NCI-H1694 treated with DMSO at 0.1 percent for 48 hours (cell line): ENCODE measurements around the gene JPH3.
"Not testable (repeated sequence)": the region's sequence is repeated elsewhere in the genome, so short reads cannot be mapped to it uniquely, and the experiment has no call there.

ENCODE experiments used
- DNase-seq: peaks from one replicate; lab custom pipeline; 2025; lab: John Stamatoyannopoulos, UW

JPH3 gene

DNA sequence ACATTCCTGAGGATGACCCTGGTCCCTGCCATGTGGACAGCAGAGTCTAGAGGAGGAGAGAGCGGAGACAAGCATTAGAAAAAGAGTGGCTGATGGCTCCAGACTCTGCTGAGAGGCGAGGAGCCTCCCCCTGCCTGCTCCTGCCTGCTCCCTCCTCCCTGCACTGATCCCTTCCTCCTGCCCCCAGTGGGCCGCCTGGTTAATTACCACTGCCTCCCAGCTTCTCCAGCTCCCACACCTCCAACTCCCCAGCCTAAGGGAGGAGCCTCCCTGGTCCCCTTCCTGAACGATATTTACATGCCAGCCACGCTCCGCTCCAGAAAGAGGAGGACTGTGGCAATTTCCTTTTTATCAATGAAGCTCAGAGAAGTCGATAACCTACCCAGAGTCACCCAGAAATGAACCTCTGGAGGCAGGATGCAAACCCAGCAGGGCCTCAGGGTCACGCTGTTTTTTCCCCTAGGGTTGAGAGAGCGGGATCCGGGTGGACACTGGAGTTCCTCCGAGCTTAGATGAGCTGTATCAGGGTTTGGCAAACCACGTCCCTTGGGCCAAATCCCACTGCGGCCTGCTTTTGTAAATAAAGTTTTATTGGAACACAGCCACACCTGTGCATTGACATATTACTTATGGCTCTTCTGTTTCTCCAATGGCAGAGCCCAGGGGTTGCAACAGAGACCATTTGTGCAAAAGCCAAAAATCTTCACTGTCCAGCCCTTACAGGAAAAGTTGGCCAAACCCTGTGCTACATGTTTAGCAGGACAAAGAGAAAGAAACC lies 27.1 kb upstream of the JPH3 start:
- no peak for DNase-seq

DNA sequence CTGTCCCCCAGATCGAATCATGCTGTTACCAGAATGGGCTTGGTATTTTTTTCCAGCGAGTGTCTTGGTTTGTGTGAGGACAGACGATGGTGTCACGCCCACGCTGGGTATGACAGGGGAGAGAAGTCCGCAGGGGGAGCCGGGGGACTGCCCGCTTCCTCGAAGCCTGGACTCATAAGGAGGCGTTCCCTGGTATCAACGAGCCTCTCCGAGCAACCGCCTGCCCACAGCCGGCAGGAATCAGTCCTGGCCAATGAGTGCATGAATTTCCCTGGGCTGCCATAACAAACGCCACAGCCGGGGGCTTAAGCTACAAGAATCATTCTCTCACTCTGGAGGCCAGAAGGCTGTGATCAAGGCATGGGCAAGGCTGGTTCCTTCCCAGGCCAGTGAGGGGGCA lies 26.1 kb upstream of the JPH3 start:
- DNase-seq, result no peak

DNA sequence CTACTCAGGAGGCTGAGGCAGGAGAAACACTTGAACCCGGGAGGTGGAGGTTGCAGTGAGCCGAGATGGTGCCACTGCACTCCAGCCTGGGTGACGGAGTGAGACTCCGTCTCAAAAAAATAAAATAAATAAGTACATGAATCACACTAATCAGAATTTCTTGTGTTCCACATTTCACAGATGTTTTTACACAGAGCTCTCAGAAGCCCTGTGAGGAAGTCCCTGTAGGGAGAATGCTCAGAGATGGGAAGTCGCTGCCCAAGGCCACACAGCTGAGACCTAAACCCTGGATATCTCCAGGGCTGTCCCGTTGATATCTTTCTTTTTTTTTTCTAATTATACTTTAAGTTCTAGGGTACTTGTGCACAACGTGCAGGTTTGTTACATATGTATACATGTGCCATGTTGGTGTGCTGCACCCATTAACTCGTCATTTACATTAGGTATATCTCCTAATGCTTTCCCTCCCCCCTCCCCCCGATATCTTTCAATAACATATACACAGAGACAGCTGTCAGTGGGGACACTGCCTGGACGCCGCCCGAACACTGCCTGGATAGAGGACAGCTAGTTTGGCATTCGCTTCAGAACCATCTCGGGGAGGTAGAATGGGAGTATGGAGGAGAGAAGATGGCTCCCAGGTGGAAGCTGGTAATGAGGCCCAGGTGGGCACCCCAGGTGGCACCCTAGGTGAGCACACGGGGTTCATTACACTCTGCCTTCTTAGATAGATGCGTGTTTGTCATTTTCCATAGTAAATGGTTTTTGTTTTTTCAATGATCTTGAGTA lies 24.0 kb upstream of the JPH3 start:
- DNase-seq, result not testable (repeated sequence)

DNA sequence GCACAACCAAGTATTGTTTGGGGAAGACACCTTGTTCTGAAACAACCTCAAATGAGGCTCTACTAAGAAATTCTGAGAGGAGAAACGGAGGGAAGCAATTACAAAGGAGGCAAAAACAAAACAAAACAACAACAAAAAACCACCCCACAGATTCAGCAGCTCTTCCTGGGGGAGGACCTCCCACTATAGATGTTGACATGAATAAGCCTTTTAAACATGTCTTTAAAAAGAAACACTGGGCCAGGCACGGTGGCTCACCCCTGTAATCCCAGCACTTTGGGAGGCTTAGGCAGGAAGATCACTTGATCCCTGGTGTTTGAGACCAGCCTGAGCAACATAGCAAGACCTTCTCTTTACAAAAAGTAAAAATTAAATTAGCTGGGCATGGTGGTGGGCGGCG lies 22.6 kb upstream of the JPH3 start:
- no peak for DNase-seq

DNA sequence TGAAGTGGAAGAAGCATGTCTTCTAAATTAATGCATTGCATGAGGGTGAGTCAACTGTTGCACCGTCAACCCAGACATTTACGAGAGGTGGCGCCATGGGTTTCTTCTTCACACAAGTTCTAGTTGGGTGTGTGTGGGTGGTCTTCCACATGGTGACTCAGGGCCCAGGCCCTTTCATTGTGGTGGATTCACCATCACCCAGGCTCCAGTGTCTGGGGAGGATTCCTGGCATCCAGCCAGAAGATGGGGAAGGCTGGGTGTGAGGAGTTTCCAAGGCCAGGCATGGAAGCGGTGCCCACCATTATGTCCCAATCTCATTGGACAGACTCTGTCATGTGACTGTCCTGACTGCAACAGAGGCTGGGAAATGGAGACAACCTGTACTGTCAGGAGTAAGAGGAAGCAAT lies 21.4 kb upstream of the JPH3 start:
- DNase-seq, result no peak

DNA sequence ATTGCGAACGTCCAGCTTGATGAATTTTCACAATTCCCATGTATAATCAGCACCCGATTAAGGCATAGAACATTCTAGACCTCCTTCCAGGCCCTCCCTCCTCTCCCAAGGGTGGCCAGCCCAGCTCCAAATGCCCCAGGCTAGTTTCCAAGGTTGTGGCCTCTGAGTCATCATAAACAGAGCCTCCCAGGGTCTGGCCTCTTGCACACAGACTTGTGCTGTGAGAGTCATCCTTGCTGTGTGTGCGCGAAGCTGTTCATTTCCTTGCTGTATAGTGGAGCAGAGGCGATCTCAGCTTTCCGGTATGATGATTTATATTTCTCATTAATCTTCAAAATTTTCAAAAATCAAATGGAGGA lies 20.5 kb upstream of the JPH3 start:
- no peak for DNase-seq

DNA sequence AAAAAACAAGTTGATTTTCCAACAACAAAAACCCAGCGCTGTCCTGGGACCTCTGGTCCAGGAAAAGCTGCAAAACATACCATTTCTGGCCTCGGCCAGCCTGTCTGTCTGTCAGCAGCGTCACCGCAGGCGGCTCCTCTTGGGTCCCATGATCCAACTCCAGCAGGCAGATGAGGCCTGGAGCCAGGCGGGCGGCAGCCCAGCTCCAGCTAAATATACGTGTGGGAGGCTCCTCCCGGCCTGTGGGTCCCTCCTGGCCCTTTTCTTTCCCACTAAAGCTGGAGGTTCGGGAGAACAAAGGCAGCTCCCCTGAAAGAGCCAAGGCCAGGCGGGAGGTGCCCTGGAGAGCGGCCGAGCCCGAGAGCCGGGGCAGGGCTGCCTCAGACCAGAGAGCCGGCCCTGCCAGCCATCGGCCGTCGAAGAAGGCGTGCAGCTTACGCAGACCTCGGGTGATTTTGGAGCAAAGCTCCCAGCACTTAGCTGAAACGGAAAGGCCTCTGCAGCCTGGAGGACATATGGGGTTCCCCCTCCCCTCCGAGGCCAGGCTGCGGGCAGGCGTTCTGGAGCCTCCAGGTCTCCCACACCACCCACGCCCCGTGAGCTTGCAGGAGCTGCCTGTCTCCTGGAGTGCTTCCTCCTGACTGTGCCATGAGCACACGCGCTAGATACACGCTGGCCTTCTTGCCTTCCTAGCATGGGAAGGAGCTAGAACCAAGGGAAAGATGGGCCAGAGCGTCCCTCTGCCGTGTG lies 19.9 kb upstream of the JPH3 start:
- no peak for DNase-seq

DNA sequence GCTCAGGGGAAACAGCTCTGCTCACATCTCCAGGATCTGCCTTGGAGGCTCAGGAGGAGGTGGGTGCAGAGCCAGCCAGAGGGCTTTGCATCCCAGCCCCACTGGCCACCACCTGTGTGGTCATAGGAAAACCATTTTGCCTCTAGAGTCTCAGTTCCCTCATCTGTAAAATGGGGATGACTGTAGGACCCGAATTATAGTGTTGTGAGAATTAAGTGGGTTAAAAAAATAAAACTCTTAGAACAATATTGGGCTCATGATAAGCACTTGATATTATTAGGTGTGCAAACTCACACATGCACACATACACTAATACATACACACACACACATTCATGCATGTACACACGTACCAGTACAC lies 19.4 kb upstream of the JPH3 start:
- no peak for DNase-seq

DNA sequence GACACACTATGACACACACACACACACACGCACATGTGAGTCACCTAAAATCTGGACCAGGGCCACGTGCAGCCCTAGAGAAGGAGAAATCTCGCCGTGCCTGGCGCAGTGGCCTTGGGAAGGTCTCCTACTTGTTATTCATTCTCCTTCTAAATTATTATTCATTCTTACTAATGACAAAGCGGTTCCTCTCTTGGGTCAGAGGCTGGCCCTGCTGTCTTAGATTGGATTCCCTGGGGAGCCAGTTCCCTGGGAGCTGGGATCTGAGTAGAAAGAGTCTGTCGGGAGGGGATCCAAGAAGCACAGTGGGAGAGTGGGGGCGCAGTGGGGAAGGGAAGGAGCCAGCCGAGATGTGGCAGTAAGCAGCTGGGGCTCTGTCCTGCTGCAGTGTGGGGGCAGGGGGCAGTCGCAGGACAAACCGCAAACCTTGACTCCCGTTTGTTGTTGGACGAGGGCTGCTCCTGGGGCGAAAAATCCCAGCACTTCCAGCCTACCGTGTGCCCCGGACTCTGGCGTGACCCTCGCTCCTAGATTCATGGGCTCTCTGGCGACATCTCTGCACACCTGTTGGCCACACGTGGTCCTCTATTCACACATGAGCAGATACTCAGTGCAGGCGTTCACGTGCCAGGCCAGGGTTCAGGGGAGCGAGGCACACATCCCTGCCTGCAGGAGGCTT lies 18.7 kb upstream of the JPH3 start:
- no peak for DNase-seq

DNA sequence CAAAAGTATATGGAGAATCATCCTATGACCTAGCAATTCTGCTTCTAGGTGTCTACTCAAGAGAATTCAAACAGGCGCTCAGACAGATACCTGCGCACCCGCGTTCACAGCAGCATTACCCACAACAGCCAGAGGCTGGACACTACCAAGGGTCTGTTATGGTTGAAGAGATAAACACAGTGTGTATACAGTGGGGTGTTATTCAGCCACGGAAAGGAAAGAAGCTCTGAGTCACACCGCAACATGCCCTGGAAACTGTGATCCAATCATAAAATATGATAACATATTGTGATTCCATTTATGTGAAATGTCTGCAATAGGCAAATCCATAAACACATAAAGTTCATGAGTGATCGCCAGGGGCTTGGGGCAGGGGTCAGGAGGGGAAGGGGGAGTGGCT lies 18.0 kb upstream of the JPH3 start:
- no peak for DNase-seq

DNA sequence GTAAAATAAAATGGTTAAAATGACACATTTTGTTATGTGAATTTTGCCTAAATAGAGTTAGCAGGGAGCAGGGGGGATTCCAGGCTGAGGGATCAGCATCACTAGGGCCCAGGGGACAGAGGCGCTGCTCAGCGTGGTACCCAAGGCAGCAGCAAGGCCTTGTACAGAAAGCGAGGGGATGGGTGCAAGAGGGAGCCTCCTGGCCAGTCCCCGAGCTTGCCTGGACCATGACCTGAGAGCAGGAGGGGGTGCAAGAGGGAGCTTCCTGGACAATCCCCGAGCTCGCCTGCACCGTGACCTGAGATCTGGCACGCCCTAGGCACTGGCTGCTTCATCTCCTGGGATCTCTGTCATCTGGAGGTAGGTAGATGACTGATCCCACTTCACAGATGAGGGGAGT lies 17.3 kb upstream of the JPH3 start:
- no peak for DNase-seq

DNA sequence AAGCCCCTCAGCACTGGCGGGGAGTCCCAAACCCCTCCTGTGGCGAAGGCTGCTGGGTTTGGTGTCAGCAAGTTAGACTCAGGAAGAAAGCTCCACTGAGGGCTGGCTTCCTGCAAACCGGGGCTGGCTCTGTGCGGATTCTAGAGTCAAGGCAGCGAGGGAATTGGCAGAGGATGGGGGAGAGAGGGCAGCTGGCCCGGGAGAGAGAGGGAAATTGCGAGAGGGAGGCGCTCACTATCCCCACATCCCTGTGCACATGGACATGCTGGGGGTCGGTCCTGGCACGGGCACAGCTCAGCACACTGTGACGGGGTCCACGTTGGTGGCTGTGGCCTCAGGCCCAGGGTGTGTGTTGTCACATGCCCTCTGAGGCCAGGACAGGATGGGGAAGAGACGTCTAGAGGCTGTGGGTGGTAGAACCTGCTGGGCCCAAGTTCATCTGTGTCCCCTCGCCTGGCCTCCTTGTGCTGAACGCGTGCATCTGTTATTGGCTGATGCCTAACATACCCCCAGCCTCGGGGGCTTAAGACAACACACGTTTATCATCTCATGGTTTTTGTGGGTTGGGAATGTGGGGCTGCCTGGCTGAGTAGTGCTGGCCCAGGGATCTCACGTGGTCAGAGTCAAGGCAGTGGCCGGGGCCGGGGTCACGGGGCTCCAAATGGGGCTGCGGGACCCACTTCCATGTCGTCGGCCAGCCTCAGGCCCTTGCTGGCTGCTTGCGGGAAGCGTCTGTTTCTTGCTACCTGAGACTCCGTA lies 16.7 kb upstream of the JPH3 start:
- no peak for DNase-seq

DNA sequence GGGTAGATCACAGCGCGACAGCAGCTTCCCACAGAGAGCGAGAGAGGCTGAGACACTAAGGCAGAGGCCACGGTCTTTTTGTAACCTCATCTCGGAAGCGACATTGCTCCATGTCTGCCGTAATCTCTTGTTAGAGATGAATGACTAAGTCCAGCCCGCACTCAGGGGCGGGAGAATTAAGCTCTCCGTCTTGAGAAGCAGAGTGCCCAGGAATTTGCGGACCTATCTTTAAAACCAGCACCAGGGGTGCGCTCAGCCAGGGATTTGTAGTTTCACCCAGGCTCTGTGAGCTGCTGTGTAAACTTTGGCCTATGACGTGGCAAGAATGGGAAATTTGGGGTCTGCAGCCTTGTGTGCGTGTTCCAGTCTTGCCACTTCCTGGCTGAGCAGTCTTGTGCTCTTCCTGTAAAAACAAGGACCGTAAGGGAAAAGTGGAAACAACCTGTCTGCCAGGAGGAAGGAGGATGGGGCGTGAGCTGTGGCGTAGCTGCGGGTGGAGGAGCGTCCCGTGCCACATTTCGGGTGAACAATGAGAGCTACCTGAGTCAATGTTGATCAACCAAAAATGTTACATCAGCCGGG lies 16.0 kb upstream of the JPH3 start:
- DNase-seq, result no peak

DNA sequence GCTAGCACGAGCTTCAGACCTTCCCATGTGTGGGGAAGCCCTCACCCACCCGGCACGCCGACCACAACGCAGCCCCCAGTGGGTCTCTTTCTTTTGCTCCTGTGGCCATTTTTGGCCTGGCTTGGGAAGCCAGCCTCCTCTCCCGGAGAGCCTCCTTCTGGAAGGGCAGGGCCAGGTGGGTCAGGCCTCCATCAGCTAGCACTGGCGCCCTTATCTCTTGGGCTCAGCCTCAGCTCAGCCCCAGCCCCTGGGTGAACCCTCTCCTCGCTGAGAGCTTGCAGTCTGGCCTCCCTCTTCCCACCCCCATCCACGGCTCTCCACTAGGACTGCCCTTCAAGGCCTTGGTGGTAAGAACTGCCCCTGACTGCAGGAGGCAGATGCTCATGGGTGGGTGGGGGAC lies 14.7 kb upstream of the JPH3 start:
- DNase-seq, result no peak

DNA sequence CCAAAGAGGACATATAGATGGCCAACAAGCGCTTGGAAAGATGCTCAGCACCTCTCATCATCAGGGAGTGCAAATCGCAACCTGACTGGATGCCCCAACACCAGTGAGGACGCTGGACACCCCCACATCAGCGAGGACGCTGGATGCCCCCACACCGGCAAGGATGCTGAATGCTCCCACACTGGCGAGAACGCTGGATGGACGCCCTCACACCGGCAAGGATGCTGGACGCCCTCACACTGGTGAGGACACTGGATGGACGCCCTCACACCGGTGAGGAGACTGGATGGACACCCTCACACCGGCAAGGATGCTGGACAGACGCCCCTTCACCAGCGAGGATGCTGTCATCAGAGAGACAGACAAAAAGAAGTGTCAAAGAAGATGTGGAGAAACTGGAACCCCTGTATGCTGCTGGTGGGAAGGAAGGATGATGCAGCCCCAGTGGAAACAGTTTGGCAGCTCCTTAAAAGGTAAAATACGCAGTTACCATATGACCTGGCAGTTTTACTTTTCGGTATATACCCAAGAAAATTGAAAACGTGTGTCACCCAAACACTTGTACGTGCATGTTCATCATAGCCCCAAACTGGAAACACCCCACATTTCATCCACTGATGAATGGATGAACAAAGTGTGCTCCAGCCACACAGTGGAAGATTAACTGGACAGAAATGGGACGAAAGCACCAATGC lies 10.1 kb upstream of the JPH3 start:
- DNase-seq, result no peak

DNA sequence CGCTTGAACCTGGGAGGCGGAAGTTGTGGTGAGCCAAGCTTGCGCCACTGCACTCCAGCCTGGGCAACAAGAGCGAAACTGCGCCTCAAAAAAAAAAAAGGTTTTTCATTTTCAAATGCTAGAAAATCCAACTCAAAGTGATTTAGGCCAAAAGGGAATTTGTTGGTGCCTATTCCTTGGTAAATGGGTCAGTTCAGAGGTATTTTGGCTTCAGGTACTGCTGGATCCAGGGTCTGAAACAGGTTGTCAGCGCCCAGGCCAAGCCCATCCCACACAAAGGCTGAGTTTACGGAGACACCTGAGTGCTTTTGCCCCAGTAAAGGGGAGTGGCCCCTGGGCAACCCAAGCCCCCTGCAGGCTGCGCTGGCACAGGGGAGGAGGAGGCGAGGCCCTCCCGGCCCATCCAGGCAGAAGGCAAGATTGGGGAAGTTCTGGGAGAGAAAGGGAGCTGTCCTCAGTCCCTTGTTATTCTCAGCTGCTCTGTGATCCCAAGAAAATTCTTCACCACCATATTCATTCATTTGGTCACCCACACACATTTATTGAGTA lies 8.5 kb upstream of the JPH3 start:
- no peak for DNase-seq

DNA sequence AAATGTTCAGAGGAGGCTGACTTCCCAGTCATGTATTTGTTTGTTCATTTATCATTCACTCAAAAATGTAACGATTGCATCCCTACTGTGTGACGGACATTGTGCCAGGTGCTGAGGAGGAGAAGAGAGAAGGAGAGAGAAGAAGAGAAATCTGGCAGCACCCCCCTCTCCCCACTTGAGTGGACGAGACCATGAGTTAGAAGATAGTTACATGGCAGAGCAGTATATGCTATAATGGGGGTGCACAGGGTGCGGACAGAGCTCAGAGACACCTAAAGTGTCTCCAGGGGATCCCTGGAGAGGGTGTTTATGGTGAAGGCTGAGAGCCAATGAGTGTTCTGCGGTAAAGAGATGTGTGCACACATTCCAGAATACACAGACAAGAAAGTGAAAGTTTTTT lies 6.6 kb upstream of the JPH3 start:
- DNase-seq, result no peak

DNA sequence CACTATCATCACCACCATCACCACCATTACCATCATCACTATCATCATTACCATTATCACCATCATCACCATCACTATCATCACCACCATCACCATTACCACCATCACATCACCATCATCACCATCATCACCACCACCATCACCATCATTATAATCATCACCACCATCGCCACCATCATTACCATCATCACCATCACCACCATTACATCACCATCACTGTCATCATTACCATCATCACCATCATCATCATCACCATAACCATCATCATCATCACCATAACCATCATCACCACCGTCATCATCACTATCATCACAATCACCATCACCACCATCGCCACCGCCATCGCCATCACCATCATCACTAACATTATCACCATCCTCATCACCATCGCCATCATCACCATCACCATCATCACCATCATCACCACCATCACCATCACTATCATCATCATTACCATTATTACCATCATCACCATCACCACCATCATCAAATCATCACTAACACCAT lies 4.9 kb upstream of the JPH3 start:
- no peak for DNase-seq

DNA sequence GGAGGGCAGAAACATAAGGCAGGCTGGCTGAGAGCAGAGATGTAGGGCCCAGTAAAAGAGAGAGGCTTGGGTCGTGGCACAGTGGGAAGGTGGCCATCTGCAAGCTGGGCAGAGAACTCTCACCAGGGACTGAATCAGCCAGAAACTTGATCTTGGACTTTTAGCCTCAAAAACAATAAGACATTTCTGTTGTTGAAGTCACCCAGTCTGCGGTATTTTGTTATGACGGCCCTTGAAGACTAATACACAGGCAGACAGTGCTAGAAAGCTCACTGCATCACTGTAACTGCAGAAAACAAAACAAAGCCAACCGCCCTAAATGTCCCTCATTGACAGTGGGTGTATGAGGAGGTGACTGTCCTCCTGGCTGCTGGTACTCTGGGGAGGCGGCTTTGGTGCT lies 3.9 kb upstream of the JPH3 start:
- no peak for DNase-seq

DNA sequence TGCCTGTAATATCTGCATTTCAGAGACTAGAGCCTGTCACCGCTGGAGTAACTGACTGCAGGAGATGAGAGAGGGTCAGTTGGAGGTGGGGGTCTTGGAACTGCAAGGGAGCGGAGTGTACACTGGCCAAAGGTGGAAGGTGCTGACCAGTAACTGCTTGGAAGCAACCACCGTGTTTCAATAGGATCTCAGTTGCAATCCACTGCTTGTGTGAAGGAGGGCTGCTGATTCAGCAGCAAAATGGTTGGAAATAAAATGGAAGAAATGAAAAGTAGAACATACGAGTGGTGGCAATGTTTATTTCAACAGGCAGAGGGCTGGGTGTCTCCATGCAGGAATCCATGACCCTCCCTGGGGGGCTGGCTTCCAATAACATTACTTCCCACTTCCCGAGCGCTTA lies 2.1 kb upstream of the JPH3 start:
- no peak for DNase-seq
